Measurements from ENCODE around the gene XPO5.

- no peak for TF ChIP-seq TAF1 (IDR thresholded peaks at IDR 0.05; ENCODE audit: borderline replicate concordance, insufficient read depth, low read length)
- no peak for TF ChIP-seq SIN3A (IDR thresholded peaks at IDR 0.05; ENCODE audit: borderline replicate concordance, insufficient read depth, low read length)
These were observed 52.6 kb downstream of the XPO5 start for GRCh38 chr6:43523284-43523683.

Measured in PFSK-1 (cell line).